Endodermal cell (in vitro differentiated cells): ENCODE measurements around the gene NPBWR2. TPM values are rescaled to one million over a fixed set of nuclear protein-coding genes. Genes with fewer than 3 reads are reported as not detected.

Source experiments
- DNase-seq: peaks from one replicate; pipeline ENCODE4 v3.0.0-alpha.2; 2017
- H3K27ac ChIP-seq: 2 replicates; pipeline ENCODE4 v1.5.1; 2013; ENCODE audit warnings: mild to moderate bottlenecking, low read depth, low read length, moderate library complexity
- H3K27me3 ChIP-seq: 2 replicates; pipeline ENCODE4 v1.6.1; 2013; ENCODE audit warnings: mild to moderate bottlenecking, low read length, moderate library complexity; ENCODE audit not compliant: insufficient read depth, control insufficient read depth, poor library complexity, severe bottlenecking
- H3K36me3 ChIP-seq: 2 replicates; pipeline ENCODE4 v1.7.0; 2013; ENCODE audit warnings: mild to moderate bottlenecking, low read length, moderate library complexity; ENCODE audit not compliant: control insufficient read depth, insufficient read depth
- H3K4me1 ChIP-seq: one replicate; pipeline ENCODE4 v1.7.0; 2013; ENCODE audit warnings: low read length; ENCODE audit not compliant: control insufficient read depth, insufficient read depth
- H3K4me3 ChIP-seq: 2 replicates; pipeline ENCODE4 v1.5.1; 2013; ENCODE audit warnings: mild to moderate bottlenecking, low read length, moderate library complexity
- H3K9ac ChIP-seq: 2 replicates; pipeline ENCODE4 v1.6.1; 2013; ENCODE audit warnings: mild to moderate bottlenecking, low read length, moderate library complexity; ENCODE audit not compliant: poor library complexity, severe bottlenecking; ENCODE audit errors: extremely low read depth
- H3K9me3 ChIP-seq: 2 replicates; pipeline ENCODE4 v1.6.1; 2013; ENCODE audit warnings: mild to moderate bottlenecking, low read length, moderate library complexity; ENCODE audit not compliant: control insufficient read depth
- H3K27ac Mint-ChIP-seq: 2 replicates; pipeline ENCODE4 v1.8.0; 2020; ENCODE audit warnings: mixed read lengths
- H3K27me3 Mint-ChIP-seq: 2 replicates; pipeline ENCODE4 v1.8.0; 2021; ENCODE audit warnings: mild to moderate bottlenecking, mixed read lengths; ENCODE audit not compliant: insufficient read depth
- H3K36me3 Mint-ChIP-seq: 2 replicates; pipeline ENCODE4 v1.8.0; 2020; ENCODE audit warnings: low read depth, mixed read lengths
- H3K4me1 Mint-ChIP-seq: 2 replicates; pipeline ENCODE4 v1.8.0; 2020; ENCODE audit warnings: mixed read lengths
- H3K4me3 Mint-ChIP-seq: 2 replicates; pipeline ENCODE4 v1.8.0; 2020; ENCODE audit warnings: mild to moderate bottlenecking, moderate library complexity, mixed read lengths
- H3K9me3 Mint-ChIP-seq: 2 replicates; pipeline ENCODE4 v1.8.0; 2020; ENCODE audit warnings: mild to moderate bottlenecking, mixed read lengths
- CTCF ChIP-seq: fragments of 200-600 bp; sonication (generic); conservative IDR thresholded peaks from 2 replicates; pipeline ENCODE4 v1.5.0; 2021; ENCODE audit warnings: antibody characterized with exemption, mild to moderate bottlenecking
- WGBS, 2 experiments: methylation state at CpG; one replicate each; pipeline versions ENCODE4 v1.1.5 to v1.1.7; 2013; ENCODE audit warnings: missing lambda C conversion rate in 2 of 2, mixed read lengths in 1 of 2; ENCODE audit not compliant: insufficient coverage in 1 of 2, insufficient read length in 1 of 2; 5-methylcytosine and 5-hydroxymethylcytosine counted together
- total RNA-seq, 2 donors: library from RNA; stranded (reverse); fragmentation: NEBNext Ultra II Directional in 1 of 2; extraction: Animal tissue kit (Norgen Biotek cat#: 25700) in 1 of 2; gene quantifications; 2 replicates in 1 of 2; 3 replicates in 1 of 2; pipeline ENCODE4 v1.2.1, GENCODE V29; 2021

Gene NPBWR2
- total RNA-seq, 2 donors from 2014 or later, result not detected

GRCh38 chr20:64149809-64150560 is 42.6 kb upstream of the NPBWR2 start:
- DNase-seq, result no peak
- no peaks in the 10 kb centered on the region for H3K4me1 ChIP-seq
- 86 to 89% methylated on average over 25 to 26 of the region's 26 CpGs for WGBS, 2 experiments
- Mint-ChIP-seq H3K36me3 (no peaks in the 10 kb centered on the region), H3K9me3 (peaks cover 9% of the 10 kb centered on the region), H3K27me3 (no peaks in the 10 kb centered on the region), H3K4me3 (no peak overlapping the region), H3K4me1 (peaks cover 5% of the 10 kb centered on the region), H3K27ac (no peak overlapping the region)
- H3K27ac ChIP-seq, result no peak overlapping the region
- H3K9ac ChIP-seq, result no peak overlapping the region
- no peak overlapping the region for H3K4me3 ChIP-seq
- no peaks in the 10 kb centered on the region for H3K36me3 ChIP-seq
- no peak for TF ChIP-seq CTCF
- H3K27me3 ChIP-seq, result no peaks in the 10 kb centered on the region
- H3K9me3 ChIP-seq, result peaks cover 6% of the 10 kb centered on the region

GRCh38 chr20:64149141-64149540 is 41.8 kb upstream of the NPBWR2 start:
- H3K27ac ChIP-seq, result no peak overlapping the region
- no peak for TF ChIP-seq CTCF
- no peaks in the 10 kb centered on the region for H3K27me3 ChIP-seq
- H3K4me3 ChIP-seq, result no peak overlapping the region
- WGBS, 2 experiments, result 90 to 97% methylated on average over 5 to 7 of the region's 7 CpGs
- no peaks in the 10 kb centered on the region for H3K36me3 ChIP-seq
- Mint-ChIP-seq H3K4me3 (no peak overlapping the region), H3K4me1 (peaks cover 5% of the 10 kb centered on the region), H3K27me3 (no peaks in the 10 kb centered on the region), H3K36me3 (no peaks in the 10 kb centered on the region), H3K9me3 (peaks cover 17% of the 10 kb centered on the region), H3K27ac (no peak overlapping the region)
- no peak overlapping the region for H3K9ac ChIP-seq
- DNase-seq, result no peak
- no peaks in the 10 kb centered on the region for H3K4me1 ChIP-seq
- peaks cover 14% of the 10 kb centered on the region for H3K9me3 ChIP-seq

- peaks cover 5% of the 10 kb centered on the region for H3K4me1 Mint-ChIP-seq
- 83 to 100% methylated on average over 5 of the region's 5 CpGs for WGBS, 2 experiments
- Histone ChIP-seq H3K4me1 (no peaks in the 10 kb centered on the region), H3K27ac (no peak overlapping the region), H3K27me3 (no peaks in the 10 kb centered on the region), H3K36me3 (no peaks in the 10 kb centered on the region), H3K9me3 (peaks cover 17% of the 10 kb centered on the region), H3K9ac (no peak overlapping the region), H3K4me3 (no peak overlapping the region)
- TF ChIP-seq CTCF, result no peak
- H3K27me3 Mint-ChIP-seq, result no peaks in the 10 kb centered on the region
- no peak overlapping the region for H3K27ac Mint-ChIP-seq
- DNase-seq, result no peak
- H3K9me3 Mint-ChIP-seq, result peaks cover 20% of the 10 kb centered on the region
- no peak overlapping the region for H3K4me3 Mint-ChIP-seq
- H3K36me3 Mint-ChIP-seq, result no peaks in the 10 kb centered on the region
Measured at GRCh38 chr20:64148581-64148980, 41.2 kb upstream of the NPBWR2 start.
